Loucy (cell line): ENCODE data around the gene RPS27L.

ENCODE experiments used
- H2AFZ ChIP-seq: fragments of 200-600 bp; sonication (generic); 2 replicates; pipeline ENCODE4 v1.6.0; 2016; ENCODE audit warnings: antibody characterized with exemption, mild to moderate bottlenecking, low read length, moderate library complexity
- H3F3A ChIP-seq: fragments of 200-600 bp; 2 replicates; pipeline ENCODE4 v1.6.0; 2016; ENCODE audit warnings: antibody characterized with exemption, low read depth, mild to moderate bottlenecking
- H3K27me3 ChIP-seq: fragments of 200-600 bp; sonication (generic); 2 replicates; pipeline ENCODE4 v1.6.1; 2014; ENCODE audit warnings: low read length, mild to moderate bottlenecking; ENCODE audit not compliant: insufficient read depth, poor library complexity, severe bottlenecking
- H3K36me3 ChIP-seq: fragments of 200-600 bp; sonication (generic); 2 replicates; pipeline ENCODE4 v1.6.1; 2016; ENCODE audit warnings: low read length; ENCODE audit not compliant: insufficient read depth
- H3K4me1 ChIP-seq: fragments of 200-600 bp; sonication (generic); 2 replicates; pipeline ENCODE4 v1.5.1; 2014; ENCODE audit warnings: low read length, mild to moderate bottlenecking; ENCODE audit not compliant: insufficient read depth, poor library complexity, severe bottlenecking
- H3K4me2 ChIP-seq: fragments of 200-600 bp; sonication (generic); 2 replicates; pipeline ENCODE4 v1.6.0; 2014; ENCODE audit warnings: antibody characterized with exemption, low read length, low read depth, mild to moderate bottlenecking; ENCODE audit not compliant: poor library complexity, severe bottlenecking
- H3K4me3 ChIP-seq: fragments of 200-600 bp; sonication (generic); 2 replicates; pipeline ENCODE4 v1.5.1; 2014; ENCODE audit warnings: low read length, mild to moderate bottlenecking, mixed read lengths; ENCODE audit not compliant: poor library complexity, severe bottlenecking
- H3K79me2 ChIP-seq: fragments of 200-600 bp; sonication (generic); 2 replicates; pipeline ENCODE4 v1.6.1; 2014; ENCODE audit warnings: low read length; ENCODE audit not compliant: insufficient read depth
- H3K9ac ChIP-seq: fragments of 200-600 bp; sonication (generic); 2 replicates; pipeline ENCODE4 v1.6.0; 2014; ENCODE audit warnings: mild to moderate bottlenecking, low read depth, low read length, moderate library complexity; ENCODE audit not compliant: poor library complexity, severe bottlenecking
- H3K9me2 ChIP-seq: fragments of 200-600 bp; sonication (generic); replicated peaks from 2 replicates; pipeline ENCODE4 v1.6.1; 2016; ENCODE audit warnings: low read depth, low read length, mixed read lengths
- H3K9me3 ChIP-seq: fragments of 200-600 bp; sonication (generic); 2 replicates; pipeline ENCODE4 v1.6.1; 2014; ENCODE audit warnings: mild to moderate bottlenecking, antibody characterized with exemption, low read length, low read depth; ENCODE audit not compliant: insufficient read depth
- H4K20me1 ChIP-seq: fragments of 200-600 bp; sonication (generic); 2 replicates; pipeline ENCODE4 v1.6.0; 2014; ENCODE audit warnings: antibody characterized with exemption, low read length, mild to moderate bottlenecking; ENCODE audit not compliant: insufficient read depth, poor library complexity, severe bottlenecking
- EZH2phosphoT487 ChIP-seq: fragments of 200-600 bp; IDR thresholded peaks from 2 replicates; pipeline ENCODE4 v1.6.1; 2018; ENCODE audit warnings: antibody characterized with exemption, mild to moderate bottlenecking, moderate library complexity, borderline replicate concordance
- TF ChIP-seq, protein P1 (sequence below): fragments of 200-600 bp; sonication (generic); conservative IDR thresholded peaks from 2 replicates; pipeline ENCODE4 v1.5.1; 2014; ENCODE audit warnings: mild to moderate bottlenecking, antibody characterized with exemption, low read length

Gene RPS27L

DNA sequence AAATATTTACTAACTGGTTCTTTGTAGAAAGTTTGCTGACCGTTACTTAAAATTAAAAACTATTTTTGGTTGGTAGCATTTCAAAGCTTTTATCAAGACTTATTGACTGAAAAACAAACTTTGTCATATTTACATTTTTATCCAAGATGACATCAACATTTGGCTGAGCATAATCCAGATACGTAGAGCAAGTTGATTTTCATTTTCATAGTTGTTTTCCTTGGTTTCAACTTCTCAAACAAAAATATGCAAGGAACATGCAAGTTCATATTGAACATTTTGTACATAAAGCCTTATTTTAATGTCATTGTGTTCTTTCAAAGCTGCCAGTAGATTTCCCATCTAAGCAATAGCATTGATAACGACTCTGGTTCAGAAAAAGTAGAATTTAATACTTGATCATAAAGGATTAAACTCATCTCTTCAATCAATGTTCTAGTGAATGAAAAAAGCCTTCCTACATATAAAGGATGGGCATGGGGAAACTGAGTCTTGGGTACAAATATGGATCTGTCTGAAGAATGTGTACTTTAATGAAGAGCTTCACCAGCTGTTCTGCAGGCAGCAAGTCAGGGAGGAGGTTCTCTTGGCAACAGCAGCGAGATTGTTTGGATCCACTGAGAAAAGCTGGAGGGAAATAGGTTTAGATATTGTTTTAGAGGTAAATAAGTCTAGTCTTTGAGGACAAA lies 37.7 kb upstream of the RPS27L start:
- no peak overlapping the region for H2AFZ ChIP-seq
- no peaks in the 10 kb centered on the region for H3K27me3 ChIP-seq
- H3K36me3 ChIP-seq, result no peaks in the 10 kb centered on the region
- H3K4me1 ChIP-seq, result peaks cover 82% of the 10 kb centered on the region
- H3K4me3 ChIP-seq, result peak overlapping the region; percentile 88
- H3F3A ChIP-seq, result peaks cover 9% of the 10 kb centered on the region
- H3K9me3 ChIP-seq, result no peaks in the 10 kb centered on the region
- H3K9ac ChIP-seq, result peak overlapping the region; percentile 66
- TF ChIP-seq, protein P1, sequence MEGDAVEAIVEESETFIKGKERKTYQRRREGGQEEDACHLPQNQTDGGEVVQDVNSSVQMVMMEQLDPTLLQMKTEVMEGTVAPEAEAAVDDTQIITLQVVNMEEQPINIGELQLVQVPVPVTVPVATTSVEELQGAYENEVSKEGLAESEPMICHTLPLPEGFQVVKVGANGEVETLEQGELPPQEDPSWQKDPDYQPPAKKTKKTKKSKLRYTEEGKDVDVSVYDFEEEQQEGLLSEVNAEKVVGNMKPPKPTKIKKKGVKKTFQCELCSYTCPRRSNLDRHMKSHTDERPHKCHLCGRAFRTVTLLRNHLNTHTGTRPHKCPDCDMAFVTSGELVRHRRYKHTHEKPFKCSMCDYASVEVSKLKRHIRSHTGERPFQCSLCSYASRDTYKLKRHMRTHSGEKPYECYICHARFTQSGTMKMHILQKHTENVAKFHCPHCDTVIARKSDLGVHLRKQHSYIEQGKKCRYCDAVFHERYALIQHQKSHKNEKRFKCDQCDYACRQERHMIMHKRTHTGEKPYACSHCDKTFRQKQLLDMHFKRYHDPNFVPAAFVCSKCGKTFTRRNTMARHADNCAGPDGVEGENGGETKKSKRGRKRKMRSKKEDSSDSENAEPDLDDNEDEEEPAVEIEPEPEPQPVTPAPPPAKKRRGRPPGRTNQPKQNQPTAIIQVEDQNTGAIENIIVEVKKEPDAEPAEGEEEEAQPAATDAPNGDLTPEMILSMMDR, result no peak
- no peak for TF ChIP-seq EZH2phosphoT487
- H4K20me1 ChIP-seq, result peaks cover 46% of the 10 kb centered on the region
- no peaks in the 10 kb centered on the region for H3K9me2 ChIP-seq
- peaks cover 94% of the 10 kb centered on the region for H3K79me2 ChIP-seq
- peak overlapping the region; percentile 74 for H3K4me2 ChIP-seq

DNA sequence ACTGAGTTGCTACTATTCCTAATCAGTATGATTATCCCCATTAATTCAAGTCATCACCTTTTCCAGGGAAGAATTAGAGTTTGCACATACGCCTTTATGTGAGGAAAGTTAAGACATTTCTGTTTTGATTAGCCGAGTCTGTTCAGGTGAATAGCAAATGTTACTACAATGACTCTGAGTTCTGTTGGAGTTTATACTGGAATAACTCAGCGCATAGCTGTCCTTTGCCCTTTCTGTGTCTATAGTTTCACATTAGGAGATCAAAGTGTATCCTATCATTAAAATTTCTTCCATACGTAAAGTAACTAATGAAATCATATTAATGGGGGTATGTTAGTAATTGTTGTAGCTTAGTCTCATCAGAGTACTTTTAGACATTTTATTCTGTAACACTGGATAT lies 37.0 kb upstream of the RPS27L start:
- peak overlapping the region; percentile 74 for H3K4me2 ChIP-seq
- no peak overlapping the region for H2AFZ ChIP-seq
- H3K36me3 ChIP-seq, result no peaks in the 10 kb centered on the region
- peak overlapping the region; percentile 88 for H3K4me3 ChIP-seq
- no peaks in the 10 kb centered on the region for H3K9me2 ChIP-seq
- TF ChIP-seq EZH2phosphoT487, result no peak
- TF ChIP-seq, protein P1, result no peak
- H3K9me3 ChIP-seq, result no peaks in the 10 kb centered on the region
- H3F3A ChIP-seq, result peaks cover 9% of the 10 kb centered on the region
- no peaks in the 10 kb centered on the region for H3K27me3 ChIP-seq
- H3K79me2 ChIP-seq, result peaks cover 93% of the 10 kb centered on the region
- H3K4me1 ChIP-seq, result peaks cover 78% of the 10 kb centered on the region
- peak overlapping the region; percentile 66 for H3K9ac ChIP-seq
- peaks cover 40% of the 10 kb centered on the region for H4K20me1 ChIP-seq

DNA sequence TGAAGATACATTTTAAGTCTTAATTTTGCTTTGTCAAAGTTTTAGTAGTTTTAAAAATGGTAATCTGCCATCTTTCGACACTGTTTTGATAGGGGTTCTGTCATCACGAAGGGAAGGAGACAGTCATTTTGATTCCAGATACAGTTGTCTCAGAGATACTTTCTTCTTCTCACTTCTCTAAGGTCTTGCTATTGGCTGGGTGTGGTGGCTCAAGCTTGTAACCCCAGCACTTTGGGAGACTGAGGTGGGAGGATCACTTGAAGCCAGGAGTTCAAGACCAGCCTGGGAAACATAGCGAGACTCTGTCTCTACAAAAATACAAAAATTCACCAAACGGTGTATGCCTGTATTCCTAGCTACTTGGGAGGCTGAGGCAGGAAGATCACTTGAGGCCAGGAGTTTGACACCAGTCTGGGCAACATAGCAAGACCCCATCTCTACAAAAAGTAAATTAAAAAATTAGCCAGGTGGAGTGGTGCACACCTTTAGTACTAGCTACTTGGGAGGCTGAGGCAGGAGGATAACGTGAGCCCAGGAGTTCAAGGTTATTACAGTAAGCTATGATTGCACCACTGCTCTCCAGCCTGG lies 35.4 kb upstream of the RPS27L start:
- no peak for TF ChIP-seq EZH2phosphoT487
- TF ChIP-seq, protein P1, result no peak
- Histone ChIP-seq H3K79me2 (peaks cover 78% of the 10 kb centered on the region), H3K9ac (peak overlapping the region; percentile 66)

More for the DNA sequence above, 35.4 kb upstream of the RPS27L start:
- Histone ChIP-seq H3K9me2 (no peaks in the 10 kb centered on the region), H3K4me2 (peak overlapping the region; percentile 74), H3K4me1 (peaks cover 69% of the 10 kb centered on the region), H3K9me3 (no peaks in the 10 kb centered on the region), H3K27me3 (no peaks in the 10 kb centered on the region), H3K36me3 (no peaks in the 10 kb centered on the region), H2AFZ (no peak overlapping the region), H3F3A (peaks cover 9% of the 10 kb centered on the region), H4K20me1 (peaks cover 26% of the 10 kb centered on the region), H3K4me3 (peak overlapping the region; percentile 88)
